ENCODE measurements around the gene ABO. TPM values are rescaled to one million over a fixed set of nuclear protein-coding genes. Genes with fewer than 3 reads are reported as not detected.
A peak's percentile ranks its signal among the peaks of the same experiment; 100 is the strongest.
"Not testable (repeated sequence)": the region's sequence is repeated elsewhere in the genome, so short reads cannot be mapped to it uniquely, and the experiment has no call there.

The ABO gene
- total RNA-seq, 6 donors from 2014 or later, result 7.6 to 84.9 (median 35.4) TPM

- Histone ChIP-seq H3K4me3 (no peak overlapping the region), H3K9me3 (no peaks in the 10 kb centered on the region), H3K27me3 (peaks cover 0 to 5% (median 1%) of the 10 kb centered on the region in 4 donors), H3K36me3 (no peaks in the 10 kb centered on the region), H3K27ac (no peak overlapping the region), H3K4me1 (peaks cover 0 to 9% (median 3%) of the 10 kb centered on the region in 4 donors)
- WGBS, 2 donors, result 74 to 85% methylated on average over 9 of the region's 9 CpGs
- DNase-seq (no peak), ATAC-seq (ENCODE audit: low FRiP score in 2 of 2) (no peak)
- TF ChIP-seq CTCF (IDR thresholded peaks at IDR 0.05) (no peak), POLR2A (IDR thresholded peaks at IDR 0.05) (no peak), POLR2AphosphoS5 (IDR thresholded peaks at IDR 0.05) (no peak), EP300 (IDR thresholded peaks at IDR 0.05) (no peak)
These were observed 5.3 kb downstream of the ABO start for GRCh38 chr9:133269537-133270362.

- not testable (repeated sequence) for H3K36me3 ChIP-seq; H3K27ac ChIP-seq; H3K27me3 ChIP-seq; H3K4me1 ChIP-seq; H3K9me3 ChIP-seq; H3K4me3 ChIP-seq; DNase-seq; ATAC-seq (ENCODE audit: low FRiP score in 2 of 2)
- 66 to 70% methylated on average over 2 of the region's 2 CpGs for whole genome bisulfite sequencing, 2 donors
These were observed 5.9 kb downstream of the ABO start for GRCh38 chr9:133269136-133269535.

- Histone ChIP-seq H3K9me3 (no peaks in the 10 kb centered on the region), H3K4me1 (peaks cover 0 to under 1% (median 0%) of the 10 kb centered on the region in 4 donors), H3K36me3 (no peaks in the 10 kb centered on the region), H3K27ac (no peak overlapping the region), H3K27me3 (no peaks in the 10 kb centered on the region), H3K4me3 (no peak overlapping the region)
- TF ChIP-seq POLR2A (IDR thresholded peaks at IDR 0.05) (no peak), POLR2AphosphoS5 (IDR thresholded peaks at IDR 0.05) (no peak), CTCF (IDR thresholded peaks at IDR 0.05) (no peak), EP300 (IDR thresholded peaks at IDR 0.05) (no peak)
- DNase-seq (no peak), ATAC-seq (ENCODE audit: low FRiP score in 2 of 2) (no peak)
- WGBS, 2 donors, result 74 to 78% methylated on average over 9 of the region's 9 CpGs
These were observed 6.5 kb downstream of the ABO start for GRCh38 chr9:133268335-133269056.

- TF ChIP-seq EP300 (IDR thresholded peaks at IDR 0.05), result peak in 1 of 4 donors; percentile 29
- TF ChIP-seq POLR2A (IDR thresholded peaks at IDR 0.05), result no peak
- no peak for DNase-seq
- Histone ChIP-seq H3K36me3 (no peaks in the 10 kb centered on the region), H3K4me1 (no peaks in the 10 kb centered on the region), H3K27ac (no peak overlapping the region), H3K27me3 (no peaks in the 10 kb centered on the region), H3K9me3 (no peaks in the 10 kb centered on the region), H3K4me3 (no peak overlapping the region)
- ATAC-seq (ENCODE audit: low FRiP score in 2 of 2), result no peak
- WGBS, 2 donors, result 85 to 86% methylated on average over 8 of the region's 8 CpGs
These were observed 10.7 kb downstream of the ABO start for GRCh38 chr9:133264235-133264764.

GRCh38 chr9:133263557-133263956 lies 11.4 kb downstream of the ABO start:
- TF ChIP-seq POLR2AphosphoS5 (IDR thresholded peaks at IDR 0.05) (no peak), POLR2A (IDR thresholded peaks at IDR 0.05) (no peak), EP300 (IDR thresholded peaks at IDR 0.05) (no peak), CTCF (IDR thresholded peaks at IDR 0.05) (no peak)
- no peaks in the 10 kb centered on the region for H3K4me1 ChIP-seq
- H3K27ac ChIP-seq, result no peak overlapping the region
- no peak for ATAC-seq (ENCODE audit: low FRiP score in 2 of 2)
- DNase-seq, result no peak
- WGBS, 2 donors, result 87% methylated on average over 10 of the region's 10 CpGs
- no peaks in the 10 kb centered on the region for H3K27me3 ChIP-seq
- H3K4me3 ChIP-seq, result no peak overlapping the region
- H3K36me3 ChIP-seq, result no peaks in the 10 kb centered on the region
- no peaks in the 10 kb centered on the region for H3K9me3 ChIP-seq
